Brain microvascular endothelial cell (primary cell): ENCODE data around the gene ATP2A2.

ENCODE experiments used
- DNase-seq: peaks from one replicate; pipeline ENCODE4 v3.0.0-alpha.2; 2020
- H3K27ac ChIP-seq: fragments of 250-450 bp; sonication (Bioruptor Pico); 2 replicates; pipeline ENCODE4 v1.5.1; 2020; ENCODE audit warnings: mild to moderate bottlenecking, moderate library complexity
- H3K27me3 ChIP-seq: fragments of 250-450 bp; sonication (Bioruptor Pico); replicated peaks from 2 replicates; pipeline ENCODE4 v1.5.1; 2020; ENCODE audit warnings: mild to moderate bottlenecking
- H3K36me3 ChIP-seq: fragments of 250-450 bp; sonication (Bioruptor Pico); replicated peaks from 2 replicates; pipeline ENCODE4 v1.5.1; 2020; ENCODE audit warnings: mild to moderate bottlenecking
- H3K4me3 ChIP-seq: 2 replicates; pipeline ENCODE4 v1.5.1; 2011; ENCODE audit warnings: low read depth, mild to moderate bottlenecking, control low read depth, low read length, moderate library complexity
- in situ Hi-C: cut with HindIII; loops from 2 replicates; pipeline ENCODE4 v1.10.0; 2017; ENCODE audit warnings: low sequenced_read_pairs, low pct_ligation_motif_present
- TF ChIP-seq, protein P1 (sequence below): IDR thresholded peaks from 2 replicates; pipeline ENCODE4 v1.5.1; 2011; ENCODE audit warnings: low read depth, mild to moderate bottlenecking, moderate library complexity, low read length, control low read depth, inconsistent platforms; ENCODE audit errors: missing control alignments

ATP2A2 gene

GRCh38 chr12:110365489-110366320 lies 84.7 kb downstream of the ATP2A2 start:
- Histone ChIP-seq H3K27ac (no peak overlapping the region), H3K36me3 (peaks cover 8% of the 10 kb centered on the region), H3K27me3 (no peaks in the 10 kb centered on the region), H3K4me3 (no peak overlapping the region)
- no peak for DNase-seq
- in situ Hi-C loops: no loop called here
- TF ChIP-seq, protein P1, sequence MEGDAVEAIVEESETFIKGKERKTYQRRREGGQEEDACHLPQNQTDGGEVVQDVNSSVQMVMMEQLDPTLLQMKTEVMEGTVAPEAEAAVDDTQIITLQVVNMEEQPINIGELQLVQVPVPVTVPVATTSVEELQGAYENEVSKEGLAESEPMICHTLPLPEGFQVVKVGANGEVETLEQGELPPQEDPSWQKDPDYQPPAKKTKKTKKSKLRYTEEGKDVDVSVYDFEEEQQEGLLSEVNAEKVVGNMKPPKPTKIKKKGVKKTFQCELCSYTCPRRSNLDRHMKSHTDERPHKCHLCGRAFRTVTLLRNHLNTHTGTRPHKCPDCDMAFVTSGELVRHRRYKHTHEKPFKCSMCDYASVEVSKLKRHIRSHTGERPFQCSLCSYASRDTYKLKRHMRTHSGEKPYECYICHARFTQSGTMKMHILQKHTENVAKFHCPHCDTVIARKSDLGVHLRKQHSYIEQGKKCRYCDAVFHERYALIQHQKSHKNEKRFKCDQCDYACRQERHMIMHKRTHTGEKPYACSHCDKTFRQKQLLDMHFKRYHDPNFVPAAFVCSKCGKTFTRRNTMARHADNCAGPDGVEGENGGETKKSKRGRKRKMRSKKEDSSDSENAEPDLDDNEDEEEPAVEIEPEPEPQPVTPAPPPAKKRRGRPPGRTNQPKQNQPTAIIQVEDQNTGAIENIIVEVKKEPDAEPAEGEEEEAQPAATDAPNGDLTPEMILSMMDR: no peak

DNA sequence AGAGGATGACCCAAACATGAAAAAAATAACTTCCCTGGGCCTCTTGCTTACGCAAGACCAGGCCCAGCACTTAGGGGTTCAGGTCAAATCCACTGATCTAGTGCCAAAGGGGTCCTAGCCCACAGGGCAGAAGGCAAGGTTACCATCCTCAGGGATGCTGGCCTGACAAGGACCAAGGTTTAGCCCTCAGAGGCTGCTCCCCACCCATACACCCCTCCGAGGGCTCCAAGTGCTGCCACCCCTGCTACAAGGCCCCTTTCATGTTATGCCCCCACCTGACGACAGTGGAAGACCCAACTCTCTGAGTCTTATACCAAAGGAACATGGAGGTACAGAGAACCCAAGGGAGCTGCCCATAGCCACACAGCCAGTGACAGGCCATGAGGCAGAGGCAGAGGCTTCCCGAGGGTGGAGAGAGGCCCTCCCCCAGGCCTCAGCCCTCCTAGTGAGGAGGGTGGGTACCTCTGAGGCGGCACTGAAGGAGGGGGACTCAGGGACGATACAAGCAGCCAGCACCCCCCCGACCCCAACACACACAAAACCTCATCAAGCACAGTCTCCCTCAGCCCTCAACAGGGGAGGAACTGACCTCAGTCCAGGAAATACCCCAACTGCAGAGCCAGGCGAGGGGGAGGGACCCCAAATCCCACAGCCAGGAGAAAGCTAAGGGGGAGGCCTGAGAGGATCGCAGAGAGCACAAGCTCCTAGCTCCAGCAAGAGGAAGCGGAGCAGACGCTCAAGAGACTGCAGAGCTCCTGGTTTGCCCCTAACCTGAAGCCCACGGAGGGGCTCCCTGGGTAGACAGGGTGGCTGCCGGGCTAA lies 85.5 kb downstream of the ATP2A2 start:
- no peak for DNase-seq
- in situ Hi-C loops: no loop called here
- TF ChIP-seq, protein P1: no peak
- Histone ChIP-seq H3K27ac (no peak overlapping the region), H3K4me3 (no peak overlapping the region), H3K27me3 (no peaks in the 10 kb centered on the region), H3K36me3 (peaks cover 13% of the 10 kb centered on the region)

DNA sequence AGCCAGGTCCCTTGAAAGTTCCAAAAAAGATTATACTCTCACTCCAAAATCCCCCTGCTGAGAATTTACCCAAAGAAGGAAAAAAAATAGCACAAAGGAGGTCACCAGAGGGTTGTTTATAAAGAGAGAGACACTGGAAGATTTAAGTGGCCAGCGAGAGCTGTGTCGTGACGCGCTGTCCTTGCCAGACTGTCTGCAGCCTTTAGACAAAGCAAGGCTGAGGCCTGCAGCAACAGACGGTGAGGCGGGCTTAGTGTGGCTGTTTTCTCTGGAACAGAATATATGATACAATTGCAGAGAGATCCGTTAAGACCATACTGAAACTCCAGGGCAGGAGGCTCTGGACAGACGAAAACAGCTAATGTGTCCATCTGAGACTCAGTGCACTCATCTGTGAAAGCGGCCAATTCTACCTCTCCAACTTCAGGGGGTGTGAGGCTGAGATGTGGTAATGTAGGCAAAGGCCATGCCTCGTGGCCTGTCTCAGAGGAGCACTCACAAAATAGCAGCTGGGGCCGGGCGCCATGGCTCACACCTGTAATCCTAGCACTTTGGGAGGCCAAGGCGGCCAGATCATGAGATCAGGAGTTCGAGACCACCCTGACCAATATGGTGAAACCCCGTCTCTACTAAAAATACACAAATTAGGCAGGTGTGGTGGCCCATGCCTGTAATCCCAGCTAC lies 86.3 kb downstream of the ATP2A2 start:
- peak; percentile 40 for DNase-seq
- TF ChIP-seq, protein P1: no peak
- in situ Hi-C loops: no loop called here
- Histone ChIP-seq H3K36me3 (peaks cover 21% of the 10 kb centered on the region), H3K4me3 (no peak overlapping the region), H3K27me3 (no peaks in the 10 kb centered on the region), H3K27ac (no peak overlapping the region)

DNA sequence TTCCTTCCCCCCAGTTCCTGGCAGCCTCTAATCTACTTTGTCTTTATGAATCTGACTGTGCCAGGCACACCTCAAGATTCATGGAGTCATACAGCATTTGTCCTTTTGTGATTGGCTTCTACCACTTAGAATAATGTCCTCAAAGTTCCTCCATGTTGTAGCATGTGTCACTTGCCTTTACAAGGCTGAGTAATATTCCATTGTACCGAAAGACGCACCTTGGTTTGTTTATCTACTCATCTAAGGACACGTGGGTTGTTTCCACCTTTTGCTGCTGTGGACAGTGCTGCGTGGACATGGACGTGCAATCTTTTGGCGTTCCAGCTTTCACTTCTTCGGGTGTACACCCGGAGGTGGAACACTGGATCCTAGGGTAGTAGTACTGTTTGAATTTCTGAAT lies 88.9 kb downstream of the ATP2A2 start:
- Histone ChIP-seq H3K27ac (no peak overlapping the region), H3K36me3 (peaks cover 43% of the 10 kb centered on the region), H3K4me3 (no peak overlapping the region), H3K27me3 (no peaks in the 10 kb centered on the region)
- no peak for DNase-seq
- TF ChIP-seq, protein P1: no peak
- in situ Hi-C loops: no loop called here

DNA sequence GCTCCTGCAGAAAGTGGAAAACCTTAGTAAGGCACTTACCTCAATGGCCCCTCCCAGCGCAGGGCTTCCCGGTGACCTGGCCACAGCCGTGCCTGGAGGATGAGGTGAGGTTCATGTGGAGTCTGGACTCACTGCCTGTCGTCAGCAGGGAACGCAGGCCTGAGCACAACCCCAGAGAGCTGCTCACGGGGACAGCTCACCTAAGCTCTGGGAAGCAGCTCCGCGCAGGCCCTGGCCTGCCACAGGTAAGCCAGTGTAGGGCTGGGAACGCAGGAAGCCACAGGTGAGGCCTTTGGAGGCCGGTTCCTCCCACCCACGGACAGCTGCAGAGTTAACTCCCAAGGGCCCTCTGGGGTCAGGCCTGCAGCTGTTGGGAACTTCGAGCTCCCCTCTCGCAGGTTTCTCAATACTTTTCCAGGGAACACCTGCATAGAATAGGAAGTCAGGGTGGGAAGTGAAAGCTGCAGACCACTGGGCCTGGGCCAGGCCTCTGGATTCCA lies 89.7 kb downstream of the ATP2A2 start:
- TF ChIP-seq, protein P1: no peak
- no peak overlapping the region for H3K4me3 ChIP-seq
- H3K36me3 ChIP-seq: peaks cover 50% of the 10 kb centered on the region
- in situ Hi-C loops: no loop called here
- no peak for DNase-seq
- no peaks in the 10 kb centered on the region for H3K27me3 ChIP-seq
- no peak overlapping the region for H3K27ac ChIP-seq
